HepG2 (cell line): ENCODE data around the gene MRPL48. TPM values are rescaled to one million over a fixed set of nuclear protein-coding genes. Genes with fewer than 3 reads are reported as not detected.

Source experiments
- ASH2L ChIP-seq: fragments of 300-600, 200-600 bp; sonication (generic); IDR thresholded peaks from 2 replicates; pipeline ENCODE4 v1.7.0; 2017; ENCODE audit warnings: low read depth, mild to moderate bottlenecking, moderate library complexity, mixed read lengths, low read length; ENCODE audit not compliant: insufficient read length
- EP300 ChIP-seq, 3 experiments: sonication (generic) in 1 of 3; formaldehyde crosslinking in 1 of 3; IDR thresholded peaks; 2 replicates each; pipeline versions ENCODE4 v1.5.1 to v1.6.1; 2011 to 2020; ENCODE audit warnings: low read depth in 2 of 3, low read length in 2 of 3, borderline replicate concordance in 1 of 3, improper control_type of control experiment in 1 of 3, mild to moderate bottlenecking in 1 of 3, missing genetic modification reagents in 1 of 3, moderate library complexity in 1 of 3
- MED1 ChIP-seq: sonication (generic); formaldehyde crosslinking; IDR thresholded peaks from 2 replicates; pipeline ENCODE4 v1.4.0; 2020; ENCODE audit warnings: missing genetic modification reagents
- NFKBIZ ChIP-seq: IDR thresholded peaks from 2 replicates; pipeline ENCODE4 v1.6.1; 2018; ENCODE audit warnings: missing genetic modification reagents, missing compliant biosample characterization
- NFRKB ChIP-seq: fragments of 450-650 bp; IDR thresholded peaks from 2 replicates; pipeline ENCODE4 v1.6.1; 2017
- PHF8 ChIP-seq: sonication (generic); formaldehyde crosslinking; IDR thresholded peaks from 2 replicates; pipeline ENCODE4 v1.5.0; 2020; ENCODE audit warnings: missing genetic modification reagents
- RCOR2 ChIP-seq: IDR thresholded peaks from 2 replicates; pipeline ENCODE4 v1.6.1; 2016; ENCODE audit warnings: missing biosample characterization, missing genetic modification reagents
- SP140L ChIP-seq: sonication (generic); formaldehyde crosslinking; IDR thresholded peaks from 2 replicates; pipeline ENCODE4 v1.4.0; 2020; ENCODE audit warnings: missing genetic modification reagents, borderline replicate concordance
- ZKSCAN5 ChIP-seq: sonication (generic); formaldehyde crosslinking; IDR thresholded peaks from 2 replicates; pipeline ENCODE4 v1.5.1; 2020; ENCODE audit warnings: mild to moderate bottlenecking, missing genetic modification reagents
- ZMAT3 ChIP-seq: sonication (generic); formaldehyde crosslinking; conservative IDR thresholded peaks from 2 replicates; pipeline ENCODE4 v1.7.0; 2021; ENCODE audit warnings: missing genetic modification reagents
- ZNF382 ChIP-seq: sonication (generic); formaldehyde crosslinking; IDR thresholded peaks from 2 replicates; pipeline ENCODE4 v1.5.0; 2020; ENCODE audit warnings: missing genetic modification reagents, mild to moderate bottlenecking, borderline replicate concordance
- ZNF605 ChIP-seq: sonication (generic); formaldehyde crosslinking; IDR thresholded peaks from 2 replicates; pipeline ENCODE4 v1.8.0; 2022; ENCODE audit warnings: mild to moderate bottlenecking, missing genetic modification reagents
- ZNF619 ChIP-seq: sonication (generic); formaldehyde crosslinking; IDR thresholded peaks from 2 replicates; pipeline ENCODE4 v1.4.0; 2020; ENCODE audit warnings: mild to moderate bottlenecking, missing genetic modification reagents
- ZNF782 ChIP-seq: sonication (generic); formaldehyde crosslinking; IDR thresholded peaks from 2 replicates; pipeline ENCODE4 v1.4.0; 2020; ENCODE audit warnings: missing genetic modification reagents, mild to moderate bottlenecking, borderline replicate concordance
- ZNF792 ChIP-seq: IDR thresholded peaks from 2 replicates; pipeline ENCODE4 v1.6.1; 2016
- polyA plus RNA-seq, 8 experiments: library from polyadenylated mRNA; depleted of rRNA in 3 of 8; stranded (reverse) in 7 of 8; unstranded in 1 of 8; fragments of >200 nt; fragmentation: Illumina TruSeq in 4 of 8; extraction: Trizol in 4 of 8; gene quantifications; 2 replicates each; pipeline versions ENCODE4 v1.2.1 to v1.2.3, GENCODE V29; 2011 to 2016; ENCODE audit warnings: low read depth in 4 of 8, missing spikeins in 1 of 8, mixed read lengths in 1 of 8; ENCODE audit not compliant: insufficient read depth in 1 of 8
- total RNA-seq, 5 experiments: library from RNA; depleted of rRNA; stranded (reverse); fragments of >200 nt; fragmentation: Illumina TruSeq; extraction: Trizol; gene quantifications; 2 replicates each; pipeline ENCODE4 v1.2.3, GENCODE V29; 2016; ENCODE audit warnings: low read depth in 1 of 5
- TF ChIP-seq, protein P1 (sequence below): IDR thresholded peaks from 2 replicates; pipeline ENCODE4 v1.6.1; 2016; ENCODE audit warnings: mild to moderate bottlenecking
- TF ChIP-seq, protein P2 (sequence below): sonication (generic); formaldehyde crosslinking; IDR thresholded peaks from 2 replicates; pipeline ENCODE4 v1.5.1; 2020; ENCODE audit warnings: missing genetic modification reagents, mild to moderate bottlenecking, borderline replicate concordance
- TF ChIP-seq, protein P3 (sequence below): sonication (generic); formaldehyde crosslinking; IDR thresholded peaks from 2 replicates; pipeline ENCODE4 v1.5.0; 2020; ENCODE audit warnings: mild to moderate bottlenecking, missing genetic modification reagents
- TF ChIP-seq, protein P4 (sequence below): sonication (generic); formaldehyde crosslinking; IDR thresholded peaks from 2 replicates; pipeline ENCODE4 v1.8.0; 2022; ENCODE audit warnings: mild to moderate bottlenecking, missing genetic modification reagents, borderline replicate concordance

The MRPL48 gene
- total and polyA plus RNA-seq, 2 of the 13 experiments (the other 11 are each of a cell fraction or from before 2014, with no cell fraction given): 61.2 to 67.9 TPM

DNA sequence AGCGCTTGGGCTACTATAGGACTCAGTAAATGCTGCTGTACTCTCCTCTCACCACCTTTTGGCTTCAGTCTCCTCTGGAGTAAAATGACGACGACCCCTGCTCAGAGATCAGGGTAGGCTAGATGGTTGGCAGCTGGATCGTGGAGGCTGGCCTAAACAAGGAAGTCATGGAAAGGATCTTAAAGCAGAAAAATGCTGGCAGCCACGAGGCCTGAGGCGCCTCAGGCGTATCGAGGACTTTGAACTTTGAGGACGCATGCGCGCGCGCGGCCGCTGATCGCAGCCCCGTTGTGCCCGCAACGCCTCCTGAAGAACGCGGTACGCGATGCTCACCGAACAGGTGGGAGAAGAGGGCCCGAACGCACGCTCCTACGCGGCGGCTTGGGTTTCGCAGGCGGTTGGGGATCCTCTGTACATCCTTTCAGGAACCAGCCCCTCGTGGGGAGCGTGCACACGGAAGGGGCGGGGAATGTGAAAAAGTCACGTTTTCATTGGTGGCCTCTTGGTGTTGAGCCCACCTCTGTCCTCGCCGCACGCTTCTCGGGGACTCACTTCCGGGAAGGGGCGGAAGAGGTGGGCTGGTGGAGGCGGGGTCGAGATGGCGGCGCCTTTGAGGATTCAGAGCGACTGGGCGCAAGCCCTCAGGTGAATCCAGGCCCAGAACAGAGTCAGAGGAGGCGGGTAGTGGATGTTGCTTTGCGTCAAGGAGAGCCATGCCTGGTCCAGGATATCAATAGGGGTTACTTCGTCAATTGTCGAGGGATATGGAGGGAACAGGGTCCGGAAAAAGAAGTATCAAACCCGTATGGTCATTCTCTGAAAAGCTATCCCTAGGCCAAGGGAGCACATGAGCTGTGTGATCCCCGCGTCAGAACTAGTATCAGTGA, 89.0 kb downstream of the MRPL48 start, which contains the start of the genes COA4 and PAAF1 (continued):
- TF ChIP-seq, protein P1, sequence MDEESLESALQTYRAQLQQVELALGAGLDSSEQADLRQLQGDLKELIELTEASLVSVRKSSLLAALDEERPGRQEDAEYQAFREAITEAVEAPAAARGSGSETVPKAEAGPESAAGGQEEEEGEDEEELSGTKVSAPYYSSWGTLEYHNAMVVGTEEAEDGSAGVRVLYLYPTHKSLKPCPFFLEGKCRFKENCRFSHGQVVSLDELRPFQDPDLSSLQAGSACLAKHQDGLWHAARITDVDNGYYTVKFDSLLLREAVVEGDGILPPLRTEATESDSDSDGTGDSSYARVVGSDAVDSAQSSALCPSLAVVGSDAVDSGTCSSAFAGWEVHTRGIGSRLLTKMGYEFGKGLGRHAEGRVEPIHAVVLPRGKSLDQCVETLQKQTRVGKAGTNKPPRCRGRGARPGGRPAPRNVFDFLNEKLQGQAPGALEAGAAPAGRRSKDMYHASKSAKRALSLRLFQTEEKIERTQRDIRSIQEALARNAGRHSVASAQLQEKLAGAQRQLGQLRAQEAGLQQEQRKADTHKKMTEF: peak; percentile 87
- TF ChIP-seq RCOR2 (CRISPR knock-in tag): no peak
- peak; percentile 76; the same call in 1 of the 2 replicates for TF ChIP-seq ZNF619 (CRISPR knock-in tag)
- no peak for TF ChIP-seq NFRKB
- TF ChIP-seq, protein P2, sequence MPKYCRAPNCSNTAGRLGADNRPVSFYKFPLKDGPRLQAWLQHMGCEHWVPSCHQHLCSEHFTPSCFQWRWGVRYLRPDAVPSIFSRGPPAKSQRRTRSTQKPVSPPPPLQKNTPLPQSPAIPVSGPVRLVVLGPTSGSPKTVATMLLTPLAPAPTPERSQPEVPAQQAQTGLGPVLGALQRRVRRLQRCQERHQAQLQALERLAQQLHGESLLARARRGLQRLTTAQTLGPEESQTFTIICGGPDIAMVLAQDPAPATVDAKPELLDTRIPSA (CRISPR knock-in tag): no peak; the same call in 1 of the 2 replicates
- peak; percentile 91 for TF ChIP-seq PHF8 (CRISPR knock-in tag)
- peak; percentile 60 for TF ChIP-seq NFKBIZ (CRISPR knock-in tag)
- peak; percentile 87 for TF ChIP-seq ZNF605 (CRISPR knock-in tag)
- TF ChIP-seq SP140L (CRISPR knock-in tag): no peak; the same call in 1 of the 2 replicates
- peak; percentile 79 for TF ChIP-seq ZNF792 (CRISPR knock-in tag)
- peak in 1 of 2 experiments; percentile 5; a peak in 2 of 4 replicates for TF ChIP-seq EP300 (IDR thresholded peaks at IDR 0.05; ENCODE audit: low read depth in 2 of 2, low read length in 2 of 2)
- TF ChIP-seq EP300 (CRISPR knock-in tag; IDR thresholded peaks at IDR 0.05; ENCODE audit: borderline replicate concordance): no peak; the same call in 1 of the 2 replicates
- TF ChIP-seq MED1 (CRISPR knock-in tag): peak; percentile 54
- peak; percentile 88; the same call in 1 of the 2 replicates for TF ChIP-seq ZNF782 (CRISPR knock-in tag)
- no peak; the same call in 1 of the 2 replicates for TF ChIP-seq ZMAT3 (CRISPR knock-in tag)
- TF ChIP-seq, protein P3, sequence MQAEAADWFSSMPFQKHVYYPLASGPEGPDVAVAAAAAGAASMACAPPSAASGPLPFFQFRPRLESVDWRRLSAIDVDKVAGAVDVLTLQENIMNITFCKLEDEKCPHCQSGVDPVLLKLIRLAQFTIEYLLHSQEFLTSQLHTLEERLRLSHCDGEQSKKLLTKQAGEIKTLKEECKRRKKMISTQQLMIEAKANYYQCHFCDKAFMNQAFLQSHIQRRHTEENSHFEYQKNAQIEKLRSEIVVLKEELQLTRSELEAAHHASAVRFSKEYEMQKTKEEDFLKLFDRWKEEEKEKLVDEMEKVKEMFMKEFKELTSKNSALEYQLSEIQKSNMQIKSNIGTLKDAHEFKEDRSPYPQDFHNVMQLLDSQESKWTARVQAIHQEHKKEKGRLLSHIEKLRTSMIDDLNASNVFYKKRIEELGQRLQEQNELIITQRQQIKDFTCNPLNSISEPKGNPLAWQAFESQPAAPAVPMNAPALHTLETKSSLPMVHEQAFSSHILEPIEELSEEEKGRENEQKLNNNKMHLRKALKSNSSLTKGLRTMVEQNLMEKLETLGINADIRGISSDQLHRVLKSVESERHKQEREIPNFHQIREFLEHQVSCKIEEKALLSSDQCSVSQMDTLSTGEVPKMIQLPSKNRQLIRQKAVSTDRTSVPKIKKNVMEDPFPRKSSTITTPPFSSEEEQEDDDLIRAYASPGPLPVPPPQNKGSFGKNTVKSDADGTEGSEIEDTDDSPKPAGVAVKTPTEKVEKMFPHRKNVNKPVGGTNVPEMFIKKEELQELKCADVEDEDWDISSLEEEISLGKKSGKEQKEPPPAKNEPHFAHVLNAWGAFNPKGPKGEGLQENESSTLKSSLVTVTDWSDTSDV: no peak
- TF ChIP-seq ASH2L: peak; percentile 93
- TF ChIP-seq ZNF382 (CRISPR knock-in tag): no peak
- TF ChIP-seq ZKSCAN5 (CRISPR knock-in tag): no peak
- TF ChIP-seq, protein P4, sequence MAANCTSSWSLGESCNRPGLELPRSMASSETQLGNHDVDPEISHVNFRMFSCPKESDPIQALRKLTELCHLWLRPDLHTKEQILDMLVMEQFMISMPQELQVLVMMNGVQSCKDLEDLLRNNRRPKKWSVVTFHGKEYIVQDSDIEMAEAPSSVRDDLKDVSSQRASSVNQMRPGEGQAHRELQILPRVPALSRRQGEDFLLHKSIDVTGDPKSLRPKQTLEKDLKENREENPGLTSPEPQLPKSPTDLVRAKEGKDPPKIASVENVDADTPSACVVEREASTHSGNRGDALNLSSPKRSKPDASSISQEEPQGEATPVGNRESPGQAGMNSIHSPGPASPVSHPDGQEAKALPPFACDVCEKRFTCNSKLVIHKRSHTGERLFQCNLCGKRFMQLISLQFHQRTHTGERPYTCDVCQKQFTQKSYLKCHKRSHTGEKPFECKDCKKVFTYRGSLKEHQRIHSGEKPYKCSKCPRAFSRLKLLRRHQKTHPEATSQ (CRISPR knock-in tag): peak; percentile 51; the same call in 1 of the 2 replicates
